HG03378 (cell line): ENCODE results near the gene UNC45A.
"Not testable (repeated sequence)": the region's sequence is repeated elsewhere in the genome, so short reads cannot be mapped to it uniquely, and the experiment has no call there.

Experiments used
- ATAC-seq: cut with Tn5 transposase; IDR thresholded peaks from one replicate; pipeline ENCODE4 v1.9.1; 2021; ENCODE audit warnings: mild to moderate bottlenecking, moderate library complexity; ENCODE audit not compliant: unreplicated experiment

Gene UNC45A

DNA sequence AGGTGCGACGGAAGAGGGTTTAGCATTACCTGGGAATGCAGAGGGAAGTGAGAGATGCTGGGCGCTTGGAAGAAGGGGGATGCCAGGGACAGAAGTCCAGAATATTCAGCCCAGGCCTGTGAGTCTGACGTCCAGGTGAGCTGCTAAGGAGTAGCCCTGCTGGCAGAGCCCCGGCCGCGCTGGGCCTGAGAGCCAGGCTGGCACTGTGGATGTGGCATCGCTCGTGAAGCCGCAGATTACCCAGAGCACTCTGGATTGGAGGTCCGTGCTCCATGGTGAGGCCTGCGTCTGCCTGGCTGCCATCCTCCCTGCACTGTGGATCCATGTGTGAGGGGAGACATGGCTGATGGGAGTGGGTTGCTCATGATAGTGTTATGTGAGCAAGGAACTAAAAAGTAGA lies 17.5 kb upstream of the UNC45A start:
- no peak for ATAC-seq

DNA sequence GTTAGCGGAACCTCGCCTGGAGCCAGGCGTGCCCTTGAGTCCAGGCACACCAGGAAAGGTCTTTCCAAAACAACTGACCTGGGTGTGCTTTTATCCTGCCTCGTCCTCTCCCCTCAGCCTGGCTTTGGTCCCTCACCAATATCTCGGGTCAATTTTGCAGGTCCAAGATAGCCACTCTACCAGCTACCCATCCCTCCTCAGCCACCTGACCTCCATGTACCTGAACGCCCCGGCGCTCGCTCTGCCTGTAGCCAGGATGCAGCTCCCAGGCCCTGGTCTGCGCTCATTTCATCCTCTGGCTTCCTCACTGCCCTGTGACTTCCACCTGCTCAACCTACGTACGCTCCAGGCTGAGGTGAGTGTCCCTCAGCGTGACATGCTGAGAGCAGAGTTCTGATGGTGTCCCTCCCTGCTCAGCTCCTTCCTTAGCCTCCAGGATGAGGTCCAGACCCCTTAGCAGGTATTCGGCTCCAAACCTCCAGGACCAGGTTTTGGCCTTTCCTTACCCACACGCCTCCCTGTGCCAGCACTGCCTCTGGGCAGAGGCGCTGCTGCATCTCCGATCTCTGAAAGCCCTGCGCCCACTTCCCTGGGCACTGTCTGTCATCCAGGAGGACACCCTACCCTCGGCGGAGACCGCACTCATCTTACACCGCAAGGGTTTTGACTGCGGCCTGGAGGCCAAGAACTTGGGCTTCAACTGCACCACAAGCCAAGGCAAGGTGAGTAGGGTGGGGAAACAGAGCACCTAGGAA lies 16.9 kb upstream of the UNC45A start:
- no peak for ATAC-seq

DNA sequence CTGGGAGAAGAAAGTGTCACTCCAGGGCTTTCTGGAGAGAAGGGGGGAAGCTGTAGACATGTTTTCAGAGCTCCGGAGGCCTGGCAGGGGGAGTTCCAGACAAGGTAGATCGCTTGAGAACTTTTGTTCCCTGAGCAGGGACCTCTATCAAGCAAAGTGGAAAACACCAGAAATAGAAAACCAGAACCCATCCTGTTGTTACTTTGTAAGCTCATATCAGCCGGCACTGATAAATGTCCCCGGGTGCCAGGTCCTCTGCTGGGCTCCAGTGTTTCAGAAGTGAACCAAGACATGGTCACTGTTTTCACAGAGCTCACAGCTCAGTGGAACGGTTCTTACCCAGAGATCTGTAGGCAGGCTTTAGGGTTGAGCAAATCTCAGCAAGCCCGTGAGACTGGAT lies 16.2 kb upstream of the UNC45A start:
- no peak for ATAC-seq

- ATAC-seq, result no peak
Observed at GRCh38 chr15:90921887-90922286, 13.2 kb upstream of the UNC45A start.

DNA sequence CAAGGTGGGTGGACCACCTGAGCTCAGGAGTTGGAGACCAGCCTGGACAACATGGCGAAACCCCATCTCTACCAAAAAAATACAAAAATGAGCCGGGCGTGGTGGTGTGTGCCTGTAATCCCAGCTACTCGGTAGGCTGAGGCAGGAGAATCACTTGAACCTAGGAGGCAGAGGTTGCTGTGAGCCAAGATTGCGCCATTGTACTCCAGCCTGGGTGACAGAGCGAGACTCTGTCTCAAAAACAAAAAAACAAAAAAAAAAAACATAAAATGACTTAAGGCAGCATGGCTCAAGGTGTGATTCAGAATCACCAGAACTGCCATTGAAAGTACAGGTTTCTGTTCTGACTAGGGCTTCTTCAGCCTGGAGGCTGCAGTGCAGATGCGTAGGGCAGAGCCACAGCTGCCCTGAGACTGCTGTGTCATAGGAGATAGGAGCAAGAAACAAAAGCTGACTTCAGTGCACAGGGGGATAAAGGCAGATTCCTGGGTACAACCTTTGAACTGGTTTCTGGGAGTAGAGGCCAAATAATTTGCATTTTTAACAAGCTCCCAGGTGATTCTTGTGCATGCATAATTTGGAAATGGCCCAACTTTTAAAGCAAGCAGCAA lies 12.3 kb upstream of the UNC45A start:
- peak; percentile 68 for ATAC-seq

GRCh38 chr15:90924375-90924774 lies 10.7 kb upstream of the UNC45A start:
- peak; percentile 69 for ATAC-seq

- not testable (repeated sequence) for ATAC-seq
Observed at GRCh38 chr15:90926766-90927165, 8.3 kb upstream of the UNC45A start.

- not testable (repeated sequence) for ATAC-seq
Observed at GRCh38 chr15:90928106-90928505, 7.0 kb upstream of the UNC45A start.

GRCh38 chr15:90929246-90930019 lies 5.7 kb upstream of the UNC45A start:
- ATAC-seq, result no peak

DNA sequence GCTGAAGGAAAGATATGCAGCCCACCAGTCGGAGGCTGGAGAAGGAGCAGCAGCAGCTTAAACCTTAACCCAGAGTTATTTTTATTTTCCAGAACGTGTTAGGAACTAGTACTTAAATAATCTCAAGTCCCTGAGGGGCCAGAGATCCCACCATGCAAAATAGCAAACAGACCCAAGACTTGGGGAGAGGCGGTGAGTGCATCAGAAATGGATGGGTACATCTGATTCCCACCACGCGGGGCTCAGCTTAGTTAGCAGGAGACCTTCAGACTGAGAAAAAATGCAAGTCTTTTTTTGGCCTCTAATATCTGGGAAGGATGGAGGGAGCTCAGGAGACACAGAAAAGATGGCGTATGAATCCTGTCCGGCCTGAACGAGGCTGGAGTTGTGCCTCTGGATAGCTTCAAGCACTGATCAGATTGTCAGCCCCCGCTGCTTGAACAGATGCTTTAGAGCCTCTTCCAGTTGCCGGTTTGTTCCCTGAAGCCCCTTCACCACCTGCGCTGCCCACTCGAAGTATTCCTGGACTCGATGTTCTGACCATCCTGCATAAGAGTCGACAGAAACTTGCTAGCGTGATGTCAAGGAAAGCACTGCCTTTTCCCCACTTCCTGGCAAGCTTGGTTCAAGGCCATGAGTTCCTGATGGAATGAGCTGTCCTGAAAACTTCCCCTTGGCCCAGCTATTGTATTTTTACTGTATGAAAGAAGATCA lies 4.1 kb upstream of the UNC45A start:
- no peak for ATAC-seq

GRCh38 chr15:90931575-90931827 lies 3.6 kb upstream of the UNC45A start:
- no peak for ATAC-seq

DNA sequence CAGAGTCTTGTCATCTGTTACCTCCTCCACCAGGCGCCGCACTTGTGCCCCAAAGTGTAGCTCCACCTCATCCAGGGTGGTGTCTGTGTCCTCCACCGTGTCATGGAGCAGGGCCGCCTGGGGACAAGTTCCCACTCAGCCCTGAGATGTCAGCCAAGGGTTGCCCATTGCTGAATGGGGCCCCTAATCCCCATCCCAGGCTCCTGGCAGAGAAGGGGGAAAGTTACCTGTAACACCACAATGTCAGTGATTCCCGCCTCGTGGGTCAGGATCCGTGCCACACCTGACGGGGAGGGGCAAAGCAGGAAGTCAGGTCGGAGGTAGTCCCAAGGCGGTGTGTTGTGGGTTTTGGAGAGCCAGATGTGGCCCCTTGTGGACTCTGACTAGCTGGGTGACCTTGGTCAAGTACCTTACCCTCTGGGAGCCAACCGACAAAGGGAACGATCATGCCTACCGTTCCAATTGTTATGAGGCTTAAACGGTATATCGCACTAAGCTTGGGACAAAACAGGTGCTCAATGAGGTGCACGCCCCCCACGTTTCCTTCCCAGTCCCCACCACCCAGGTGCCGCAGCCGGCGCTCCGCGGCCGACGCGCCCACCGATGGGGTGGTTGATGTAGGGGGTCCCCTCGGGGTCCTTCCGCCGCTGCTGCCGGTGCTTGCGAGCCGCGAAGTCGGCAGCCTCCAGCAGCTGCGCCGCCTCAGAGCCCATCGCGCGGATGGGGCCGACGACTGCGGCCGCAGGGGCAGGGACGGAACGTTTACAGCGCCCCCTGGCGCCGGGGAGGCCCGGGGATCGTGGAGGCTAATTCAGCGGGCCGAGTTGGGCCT lies 3.0 kb upstream of the UNC45A start, which contains the start of gene HDDC3:
Gene HDDC3 (minus strand): TSS at position 722 of the 832 bp plus-strand sequence. CDS start 9 bp downstream, at position 713.
- ATAC-seq, result peak; percentile 52

DNA sequence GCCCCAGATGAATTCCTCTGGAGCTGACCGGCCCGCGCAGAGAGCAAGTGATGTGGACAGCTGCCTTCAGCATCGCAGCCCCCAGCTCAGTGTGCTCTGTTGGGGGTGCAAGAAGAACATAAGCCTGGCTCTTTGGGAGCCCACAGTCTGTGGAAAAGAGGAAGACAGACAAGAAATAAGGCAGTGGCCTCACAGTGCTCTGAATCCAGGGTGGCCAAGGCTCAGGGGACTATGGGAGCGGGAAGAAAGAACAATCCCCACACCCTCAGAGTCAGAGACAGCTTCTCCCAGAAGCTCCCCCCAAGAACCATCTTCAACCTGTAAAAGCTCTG lies 2.5 kb upstream of the UNC45A start:
- no peak for ATAC-seq

GRCh38 chr15:90933301-90933700 lies 1.8 kb upstream of the UNC45A start:
- no peak for ATAC-seq

DNA sequence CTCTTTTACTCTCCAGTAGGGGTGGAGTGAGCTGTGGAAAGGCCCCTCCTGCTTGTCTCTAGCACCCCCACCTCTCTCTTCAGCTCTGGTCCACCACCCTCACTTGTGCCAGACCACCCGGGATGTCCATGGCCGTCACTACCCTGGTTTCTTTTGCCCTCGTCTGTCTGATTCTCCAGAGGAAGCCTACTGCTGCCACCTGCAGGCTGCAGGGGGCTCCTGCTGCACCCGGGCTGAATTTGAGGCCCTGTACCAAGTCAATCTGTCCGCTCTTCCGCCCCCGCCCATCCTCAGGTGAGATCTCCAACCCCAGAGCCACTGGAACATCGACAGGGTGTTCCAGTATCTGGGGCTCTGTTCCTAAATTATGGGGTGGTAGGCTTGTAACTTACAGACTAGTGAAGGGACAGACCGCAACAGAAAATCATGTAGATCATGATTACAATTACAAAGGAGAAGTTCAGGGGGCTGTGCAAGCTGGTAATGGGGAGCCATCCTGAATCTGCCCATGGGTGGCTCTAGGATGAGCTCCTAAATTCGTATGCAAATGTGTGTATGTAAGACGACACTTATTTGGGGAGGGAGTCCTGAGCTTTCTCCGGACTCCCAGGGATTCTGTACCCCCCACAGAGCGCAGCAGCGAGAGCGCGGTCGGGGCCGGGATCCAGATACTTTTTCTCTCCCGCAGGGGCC lies 683 bp upstream of the UNC45A start:
- peak; percentile 24 for ATAC-seq

- ATAC-seq, result no peak
Observed at GRCh38 chr15:90936823-90937222, 1.7 kb downstream of the UNC45A start.

- no peak for ATAC-seq
Observed at GRCh38 chr15:90938261-90938660, 3.2 kb downstream of the UNC45A start.

GRCh38 chr15:90939756-90940155 lies 4.7 kb downstream of the UNC45A start:
- ATAC-seq, result no peak

DNA sequence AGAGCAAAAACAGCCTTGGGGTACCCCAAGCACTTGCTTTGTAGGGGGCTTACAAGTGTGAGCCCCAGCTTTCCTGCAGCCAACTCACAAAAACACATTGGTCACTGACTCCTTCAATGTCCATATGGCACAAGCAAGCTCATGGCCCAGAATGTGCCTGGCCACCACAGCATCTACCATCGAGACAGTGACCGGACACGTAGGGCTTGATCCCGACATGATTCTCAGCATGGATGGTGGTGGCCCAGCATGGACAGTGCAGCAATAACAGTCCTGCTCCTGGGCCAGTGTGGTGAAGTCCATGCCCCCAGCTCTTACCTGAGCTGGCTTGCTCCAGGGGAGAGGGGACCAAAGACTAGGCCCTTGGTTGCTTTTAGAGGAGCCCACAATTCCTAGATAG lies 6.0 kb downstream of the UNC45A start:
- ATAC-seq, result no peak
